Psoas muscle (tissue), 8 donors: Measurements from ENCODE around the gene TSHZ2. TPM values are rescaled to one million over a fixed set of nuclear protein-coding genes. Genes with fewer than 3 reads are reported as not detected.

ENCODE experiments used
- ATAC-seq, 4 donors: fragments of 200-7000 bp; cut with Tn5 transposase; one replicate each; pipeline ENCODE4 v1.9.1; 2020; ENCODE audit warnings: moderate library complexity in 3 of 4, mild to moderate bottlenecking in 2 of 4
- DNase-seq, 2 donors: peaks; one replicate each; pipeline ENCODE4 v3.0.0-alpha.2; 2020
- H3K27ac ChIP-seq: fragments of 200-600 bp; one replicate; pipeline ENCODE4 v1.8.0; 2022
- H3K27me3 ChIP-seq, 3 donors: fragments of 200-600 bp in 1 of 3; one replicate each; pipeline versions ENCODE4 v1.6.1 to v1.8.0; 2013 to 2022; ENCODE audit warnings: low read length in 2 of 3, mild to moderate bottlenecking in 2 of 3, moderate library complexity in 1 of 3; ENCODE audit not compliant: insufficient read depth in 3 of 3
- H3K36me3 ChIP-seq, 2 donors: fragments of 200-600 bp in 1 of 2; one replicate each; pipeline versions ENCODE4 v1.6.1 to v1.8.0; 2013 to 2022; ENCODE audit warnings: low read depth in 1 of 2, mild to moderate bottlenecking in 1 of 2, moderate library complexity in 1 of 2; ENCODE audit not compliant: insufficient read depth in 1 of 2
- H3K4me1 ChIP-seq: fragments of 200-600 bp; one replicate; pipeline ENCODE4 v1.8.0; 2022
- H3K4me3 ChIP-seq: fragments of 200-600 bp; one replicate; pipeline ENCODE4 v1.8.0; 2022; ENCODE audit warnings: mild to moderate bottlenecking
- H3K9me3 ChIP-seq: fragments of 200-600 bp; one replicate; pipeline ENCODE4 v1.8.0; 2022
- whole genome bisulfite sequencing, 3 donors: extraction: QIAGEN DNeasy Blood & Tissue Kit; methylation state at CpG; one replicate each; pipeline versions ENCODE4 v1.1.6 to v1.1.7; 2013; 5-methylcytosine and 5-hydroxymethylcytosine counted together
- intact Hi-C, 2 donors: fragments of 100-400 bp; cut with DNase I; formaldehyde crosslinking; loops; one replicate each; pipeline versions ENCODE4 v1.11.0 to v1.14.2; 2022
- polyA plus RNA-seq, 3 donors: library from polyadenylated mRNA; stranded (reverse); fragments of 200-250 nt; gene quantifications; one replicate each; pipeline ENCODE4 v1.2.3, GENCODE V29; 2013
- total RNA-seq, 4 donors: library from RNA; stranded (reverse); fragmentation: NEBNext Ultra II Directional in 2 of 4; extraction: Animal tissue kit (Norgen Biotek cat#: 25700) in 2 of 4; gene quantifications; one replicate each; pipeline versions ENCODE4 v1.2.1 to v1.2.4, GENCODE V29; 2021 to 2023
- TF ChIP-seq, protein P1 (sequence below): fragments of 200-600 bp; IDR thresholded peaks from one replicate; pipeline ENCODE4 v1.8.0; 2022; ENCODE audit warnings: antibody characterized with exemption
- donor health status: healthy with polysubstance abuse.
- donor health status: DM: no; HTN: no; CAD: no; lungs with moderate emphysema.
- donor health status: Bipolar disorder and iron deficiency.
- donor health status: healthy.
- donor health status: DM: yes; HTN: yes; CAD: no.
- donor health status: DM: no; HTN: no; CAD: no.
- donor health status: DM: no; HTN: no; CAD: no.
- donor health status: DM: yes; HTN: yes; CAD: no.

TSHZ2 gene
- total and polyA plus RNA-seq, 7 donors: 0.39 to 7.5 (median 1.9) TPM

DNA sequence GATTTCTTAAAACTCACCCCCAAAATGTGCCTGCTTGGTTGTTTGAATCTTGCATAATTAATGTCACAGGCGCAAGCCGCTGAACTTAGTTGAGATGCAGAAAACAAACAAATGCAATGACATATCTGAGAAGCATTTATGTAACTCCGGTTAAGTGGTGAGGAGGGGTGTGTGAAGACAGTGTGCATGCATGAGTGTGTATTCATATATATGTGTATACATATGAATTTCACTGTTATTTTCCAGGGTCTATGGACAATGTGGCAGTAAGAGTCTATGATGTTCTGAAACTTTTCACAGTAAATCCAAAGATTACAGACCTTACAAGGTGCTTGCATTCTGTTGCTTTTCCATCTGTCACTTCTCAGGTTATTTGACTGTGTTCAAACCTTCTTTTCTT, 518.5 kb downstream of the TSHZ2 start:
- peaks cover 0 to 5% (median 0%) of the 10 kb centered on the region in 3 donors for H3K27me3 ChIP-seq
- H3K4me3 ChIP-seq: no peak overlapping the region
- no peaks in the 10 kb centered on the region for H3K36me3 ChIP-seq
- no peak overlapping the region for H3K27ac ChIP-seq
- H3K9me3 ChIP-seq: no peaks in the 10 kb centered on the region
- DNase-seq (no peak), ATAC-seq (no peak)
- intact Hi-C loops: no loop called here
- H3K4me1 ChIP-seq: no peaks in the 10 kb centered on the region
- WGBS, 3 donors: 92 to 96% (median 93%) methylated on average over 3 of the region's 3 CpGs
- TF ChIP-seq, protein P1, sequence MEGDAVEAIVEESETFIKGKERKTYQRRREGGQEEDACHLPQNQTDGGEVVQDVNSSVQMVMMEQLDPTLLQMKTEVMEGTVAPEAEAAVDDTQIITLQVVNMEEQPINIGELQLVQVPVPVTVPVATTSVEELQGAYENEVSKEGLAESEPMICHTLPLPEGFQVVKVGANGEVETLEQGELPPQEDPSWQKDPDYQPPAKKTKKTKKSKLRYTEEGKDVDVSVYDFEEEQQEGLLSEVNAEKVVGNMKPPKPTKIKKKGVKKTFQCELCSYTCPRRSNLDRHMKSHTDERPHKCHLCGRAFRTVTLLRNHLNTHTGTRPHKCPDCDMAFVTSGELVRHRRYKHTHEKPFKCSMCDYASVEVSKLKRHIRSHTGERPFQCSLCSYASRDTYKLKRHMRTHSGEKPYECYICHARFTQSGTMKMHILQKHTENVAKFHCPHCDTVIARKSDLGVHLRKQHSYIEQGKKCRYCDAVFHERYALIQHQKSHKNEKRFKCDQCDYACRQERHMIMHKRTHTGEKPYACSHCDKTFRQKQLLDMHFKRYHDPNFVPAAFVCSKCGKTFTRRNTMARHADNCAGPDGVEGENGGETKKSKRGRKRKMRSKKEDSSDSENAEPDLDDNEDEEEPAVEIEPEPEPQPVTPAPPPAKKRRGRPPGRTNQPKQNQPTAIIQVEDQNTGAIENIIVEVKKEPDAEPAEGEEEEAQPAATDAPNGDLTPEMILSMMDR: no peak

DNA sequence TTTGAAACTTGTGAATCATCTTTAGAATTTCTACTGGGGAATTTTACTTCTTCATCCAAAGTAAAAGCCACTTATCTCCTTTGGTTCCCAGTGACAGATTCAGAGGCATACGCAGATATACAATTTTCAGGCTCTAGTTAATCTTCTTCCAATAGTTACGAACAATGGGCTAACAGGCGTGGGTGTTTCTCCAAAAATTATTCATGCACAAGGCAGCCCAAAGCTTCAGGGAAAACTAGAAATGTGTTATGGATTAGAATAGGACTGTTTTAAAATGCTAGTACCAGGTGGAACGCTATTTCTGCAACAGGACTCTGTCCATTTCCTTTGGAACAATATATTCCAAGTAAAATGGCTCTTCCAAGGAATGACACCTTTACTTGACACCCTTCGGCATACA, 519.3 kb downstream of the TSHZ2 start:
- peaks cover 0 to 5% (median 0%) of the 10 kb centered on the region in 3 donors for H3K27me3 ChIP-seq
- TF ChIP-seq, protein P1: no peak
- no peak overlapping the region for H3K4me3 ChIP-seq
- H3K27ac ChIP-seq: no peak overlapping the region
- DNase-seq: no peak
- H3K9me3 ChIP-seq: no peaks in the 10 kb centered on the region
- ATAC-seq: no peak
- intact Hi-C loops: no loop called here
- H3K36me3 ChIP-seq: no peaks in the 10 kb centered on the region
- no peaks in the 10 kb centered on the region for H3K4me1 ChIP-seq
- WGBS, 3 donors: 66 to 74% (median 67%) methylated on average over 5 of the region's 5 CpGs

DNA sequence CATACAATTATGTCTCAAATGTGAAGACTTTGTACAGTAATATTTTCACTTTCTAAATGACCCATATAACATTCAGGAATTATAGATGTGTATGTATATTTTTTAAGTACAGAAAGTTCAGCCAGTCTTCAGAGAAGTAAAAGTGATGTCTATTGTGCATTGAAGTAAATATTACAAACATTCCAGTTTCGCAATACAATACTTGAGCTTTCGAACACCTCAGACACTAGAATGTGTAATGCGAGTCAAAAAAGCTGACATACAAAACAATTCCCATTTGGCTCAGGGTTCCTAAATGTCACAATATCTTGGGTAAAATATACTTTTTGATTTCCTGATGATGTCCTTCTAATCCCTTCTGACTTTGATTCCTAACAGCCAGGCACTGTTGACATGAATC, 520.1 kb downstream of the TSHZ2 start:
- Histone ChIP-seq H3K9me3 (no peaks in the 10 kb centered on the region), H3K36me3 (no peaks in the 10 kb centered on the region), H3K4me3 (no peak overlapping the region), H3K4me1 (no peaks in the 10 kb centered on the region), H3K27me3 (peaks cover 0 to 3% (median 0%) of the 10 kb centered on the region in 3 donors), H3K27ac (no peak overlapping the region)
- 65 to 71% (median 69%) methylated on average over 3 of the region's 3 CpGs for WGBS, 3 donors
- intact Hi-C loops: no loop called here
- DNase-seq: no peak
- TF ChIP-seq, protein P1: no peak
- ATAC-seq: no peak

DNA sequence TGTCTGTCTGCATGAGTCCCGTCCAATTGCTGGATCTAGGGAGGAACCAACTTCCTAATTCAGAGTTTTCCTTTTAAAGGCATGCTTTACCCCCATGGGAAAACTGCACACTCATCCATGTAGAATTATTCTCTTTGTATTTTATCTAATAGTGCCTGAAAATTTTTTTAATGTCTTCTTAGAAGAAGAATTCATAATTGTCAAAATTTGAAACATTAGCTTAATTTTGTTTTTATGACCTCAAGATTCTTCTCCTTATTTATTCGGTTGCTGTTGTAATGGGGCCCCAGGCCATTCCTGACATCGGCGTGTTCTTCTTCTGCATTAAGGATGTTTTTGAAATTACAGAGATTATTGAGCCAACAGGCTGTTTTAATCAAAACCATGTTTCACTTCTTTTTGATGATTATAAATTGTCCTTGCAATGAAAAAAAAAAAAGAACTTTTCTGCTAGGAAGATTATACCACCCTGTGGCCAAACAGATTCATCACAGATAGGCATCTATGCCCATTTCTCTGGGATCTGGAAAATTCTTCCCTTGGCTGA, 521.2 kb downstream of the TSHZ2 start:
- H3K36me3 ChIP-seq: no peaks in the 10 kb centered on the region
- intact Hi-C loops: no loop called here
- H3K9me3 ChIP-seq: no peaks in the 10 kb centered on the region
- H3K27me3 ChIP-seq: peaks cover 0 to 3% (median 0%) of the 10 kb centered on the region in 3 donors
- H3K27ac ChIP-seq: no peak overlapping the region
- WGBS, 3 donors: 49 to 52% (median 49%) methylated on average over 4 of the region's 4 CpGs
- TF ChIP-seq, protein P1: peak; percentile 5
- no peak overlapping the region for H3K4me3 ChIP-seq
- H3K4me1 ChIP-seq: no peaks in the 10 kb centered on the region
- DNase-seq (no peak), ATAC-seq (no peak)

DNA sequence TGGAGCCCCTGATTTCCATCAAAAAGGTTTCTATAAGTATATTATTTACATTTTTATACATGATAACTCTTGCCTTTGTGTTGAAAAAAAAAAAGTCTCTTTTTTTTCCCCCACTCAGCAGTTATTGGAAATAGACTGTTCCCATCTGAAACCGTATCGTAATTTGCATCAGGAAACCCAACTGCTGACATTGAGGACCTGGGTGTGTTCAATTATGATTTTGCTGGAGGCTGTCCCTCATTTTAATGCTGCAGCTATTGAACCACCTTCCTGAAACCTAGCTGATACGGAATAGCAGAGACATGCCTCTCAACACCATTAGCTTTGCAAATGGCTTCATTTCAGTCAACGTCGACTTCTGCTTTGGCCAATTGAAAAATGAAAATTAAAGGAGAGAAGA, 522.6 kb downstream of the TSHZ2 start:
- Histone ChIP-seq H3K4me3 (no peak overlapping the region), H3K9me3 (no peaks in the 10 kb centered on the region), H3K27ac (no peak overlapping the region), H3K4me1 (no peaks in the 10 kb centered on the region), H3K27me3 (peaks cover 0 to 3% (median 0%) of the 10 kb centered on the region in 3 donors), H3K36me3 (no peaks in the 10 kb centered on the region)
- intact Hi-C loops: no loop called here
- DNase-seq: no peak
- no peak for ATAC-seq
- TF ChIP-seq, protein P1: no peak
- WGBS, 3 donors: 73 to 87% (median 84%) methylated on average over 5 of the region's 5 CpGs
